ENCODE results near the gene LDAH. TPM values are rescaled to one million over a fixed set of nuclear protein-coding genes. Genes with fewer than 3 reads are reported as not detected.

The LDAH gene
- total and polyA plus RNA-seq, 10 of the 15 experiments (the other 5 are each of a cell fraction or from before 2014, with no cell fraction given), result 17.9 to 44.7 (median 30.0) TPM

- Histone ChIP-seq H2AFZ (ENCODE audit: control insufficient read depth, low read depth, low read length) (no peak overlapping the region), H3K4me1 (ENCODE audit: control insufficient read depth, insufficient read depth, low read length) (peaks cover 7% of the 10 kb centered on the region; the same call in 1 of the 2 replicates), H3K79me2 (ENCODE audit: control insufficient read depth, insufficient read depth, low read length) (no peaks in the 10 kb centered on the region), H3K27ac (ENCODE audit: control insufficient read depth, insufficient read depth) (no peak overlapping the region), H3K27me3 (replicated peaks in 1 of 2; ENCODE audit: control insufficient read depth in 2 of 2, insufficient read depth in 2 of 2, low read length in 1 of 2) (no peaks in the 10 kb centered on the region), H3K36me3 (ENCODE audit: control insufficient read depth in 2 of 2, insufficient read depth in 2 of 2, low read length in 1 of 2) (no peaks in the 10 kb centered on the region; a peak in 1 of 4 replicates), H4K20me1 (ENCODE audit: control insufficient read depth, insufficient read depth) (no peaks in the 10 kb centered on the region), H3K9ac (ENCODE audit: control insufficient read depth, insufficient read depth, low read length) (no peak overlapping the region), H3K9me3 (replicated peaks; ENCODE audit: control insufficient read depth, insufficient read depth, low read length) (no peaks in the 10 kb centered on the region), H3K4me2 (ENCODE audit: control insufficient read depth, insufficient read depth) (no peak overlapping the region), H3K4me3 (no peak overlapping the region)
- ChIA-PET CTCF (no interaction called here), SMC1A (ENCODE audit: uncharacterized antibody, unreplicated experiment) (interaction anchor here (1.5 kb wide), 1 partner anchor 42 kb away, joined by 3 read pairs; no protein-coding TSS in a partner anchor), POLR2A (no interaction called here), RAD21 (ENCODE audit: unreplicated experiment) (no interaction called here)
- ATAC-seq (no peak), DNase-seq (ENCODE audit: low read depth, low spot score) (no peak), FAIRE-seq (no peak)
- intact Hi-C loops (cut with micrococcal nuclease; ENCODE audit: unreplicated experiment), result no loop called here
- BruUV-seq (replicated peaks), result no TSS peak
- no peak for TF ChIP-seq PAX5 (IDR thresholded peaks at IDR 0.05; ENCODE audit: borderline replicate concordance, low read depth, low read length)
- TF ChIP-seq POLR2A (IDR thresholded peaks at IDR 0.05; ENCODE audit: low read depth, low read length), result no peak
- TF ChIP-seq ZBED1 (IDR thresholded peaks at IDR 0.05; ENCODE audit: borderline replicate concordance), result no peak
- TF ChIP-seq ESRRA (IDR thresholded peaks at IDR 0.05; ENCODE audit: low read length), result no peak
- TF ChIP-seq SRF (IDR thresholded peaks at IDR 0.05; ENCODE audit: low read depth in 2 of 2, low read length in 2 of 2), result no peak
- 98% methylated on average over 5 of the region's 5 CpGs for WGBS (ENCODE audit: insufficient coverage, insufficient replicate concordance, low lambda C conversion rate, missing lambda C conversion rate)
- in situ Hi-C loops (cut with MboI), result no loop called here
These were observed 120.3 kb downstream of the LDAH start for GRCh38 chr2:20702563-20702962.

DNA sequence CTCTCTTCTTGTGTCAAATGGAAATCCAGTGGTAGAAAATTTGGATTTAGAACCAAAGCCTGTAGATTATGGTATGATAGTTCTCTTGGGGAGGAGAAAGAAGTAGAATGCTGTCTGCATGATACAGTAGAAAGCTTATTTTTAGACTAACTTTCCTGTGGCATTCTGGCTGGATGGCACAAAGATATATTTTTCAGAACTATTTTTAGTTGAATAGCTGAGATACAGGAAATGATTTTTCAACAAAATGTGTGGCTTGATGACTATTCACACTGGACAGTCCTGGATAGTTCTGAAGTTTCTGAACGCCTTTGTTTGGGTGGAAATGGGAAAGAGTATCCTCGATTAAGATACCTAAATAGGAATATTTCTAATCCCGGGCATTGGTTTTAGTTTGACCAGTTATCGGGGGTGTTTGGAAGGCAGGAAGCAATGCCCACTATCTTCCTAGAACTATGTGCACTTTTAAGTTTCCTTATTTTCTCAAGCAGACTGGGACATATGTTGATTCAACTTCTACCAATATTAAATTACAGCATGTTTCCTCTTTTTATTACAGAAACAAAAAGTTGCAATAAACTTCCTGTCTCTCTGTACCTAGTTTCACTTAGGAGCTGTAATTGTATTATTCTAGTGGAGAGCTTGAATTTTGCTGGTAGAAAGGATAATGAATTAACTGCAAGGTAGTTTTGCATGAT, 123.8 kb downstream of the LDAH start:
- 50% methylated on average over 4 of the region's 4 CpGs for WGBS (ENCODE audit: insufficient coverage, insufficient replicate concordance, low lambda C conversion rate, missing lambda C conversion rate)
- no peak overlapping the region for H2AFZ ChIP-seq (ENCODE audit: control insufficient read depth, low read depth, low read length)
- no TSS peak for BruUV-seq (replicated peaks)
- peaks cover 0 to 6% of the 10 kb centered on the region in 2 experiments; a peak in 3 of 4 replicates for H3K36me3 ChIP-seq (ENCODE audit: control insufficient read depth in 2 of 2, insufficient read depth in 2 of 2, low read length in 1 of 2)
- ChIA-PET SMC1A (ENCODE audit: uncharacterized antibody, unreplicated experiment) (interaction anchor here (0.5 to 2.2 kb wide), 2 partner anchors 46 to 240 kb away, joined by 3 to 7 read pairs; no protein-coding TSS in a partner anchor), CTCF (interaction anchor here (0.6 to 1.6 kb wide), 3 partner anchors 7 to 255 kb away, joined by 3 to 5 read pairs (median 4); no protein-coding TSS in a partner anchor), POLR2A (no interaction called here), RAD21 (ENCODE audit: unreplicated experiment) (no interaction called here)
- H3K9ac ChIP-seq (ENCODE audit: control insufficient read depth, insufficient read depth, low read length), result no peak overlapping the region
- peaks cover 11% of the 10 kb centered on the region for H3K4me1 ChIP-seq (ENCODE audit: control insufficient read depth, insufficient read depth, low read length)
- intact Hi-C loops (cut with micrococcal nuclease; ENCODE audit: unreplicated experiment), result no loop called here
- H3K79me2 ChIP-seq (ENCODE audit: control insufficient read depth, insufficient read depth, low read length), result no peaks in the 10 kb centered on the region; the same call in 1 of the 2 replicates
- no peak for DNase-seq (ENCODE audit: low read depth, low spot score)
- no peak overlapping the region for H3K27ac ChIP-seq (ENCODE audit: control insufficient read depth, insufficient read depth)
- in situ Hi-C loops (cut with MboI), result no loop called here
- no peaks in the 10 kb centered on the region for H3K9me3 ChIP-seq (replicated peaks; ENCODE audit: control insufficient read depth, insufficient read depth, low read length)
- FAIRE-seq, result no peak
- no peak overlapping the region for H3K4me3 ChIP-seq
- H3K27me3 ChIP-seq (replicated peaks in 1 of 2; ENCODE audit: control insufficient read depth in 2 of 2, insufficient read depth in 2 of 2, low read length in 1 of 2), result no peaks in the 10 kb centered on the region
- no peaks in the 10 kb centered on the region for H4K20me1 ChIP-seq (ENCODE audit: control insufficient read depth, insufficient read depth)
- no peak overlapping the region for H3K4me2 ChIP-seq (ENCODE audit: control insufficient read depth, insufficient read depth)
- ATAC-seq, result no peak
- TF ChIP-seq HDAC6 (IDR thresholded peaks at IDR 0.05; ENCODE audit: unreplicated experiment) (no peak), SP1 (IDR thresholded peaks at IDR 0.05; ENCODE audit: low read depth, low read length) (no peak), NFIC (IDR thresholded peaks at IDR 0.05; ENCODE audit: low read depth, low read length) (no peak), EED (IDR thresholded peaks at IDR 0.05; ENCODE audit: low read depth) (no peak), RELA (IDR thresholded peaks at IDR 0.05; ENCODE audit: borderline replicate concordance, partially characterized antibody) (no peak), ZZZ3 (IDR thresholded peaks at IDR 0.05; ENCODE audit: control insufficient read depth, insufficient read length, low read depth) (no peak), YY1 (IDR thresholded peaks at IDR 0.05; ENCODE audit: low read depth, low read length) (no peak), ATF2 (IDR thresholded peaks at IDR 0.05; ENCODE audit: low read length) (no peak), CHD4 (IDR thresholded peaks at IDR 0.05) (no peak), JUND (IDR thresholded peaks at IDR 0.05; ENCODE audit: low read depth, low read length) (no peak)

All from GM12878 (cell line).